OCI-LY1 (cell line): ENCODE data around the gene SAMD14.

Source experiments
- H2AFZ ChIP-seq: fragments of 200-600 bp; sonication (generic), shearing (Covaris generic); 2 replicates; pipeline ENCODE4 v1.6.0; 2014; ENCODE audit warnings: antibody characterized with exemption, mild to moderate bottlenecking, low read length
- H3F3A ChIP-seq: fragments of 200-600 bp; sonication (generic), shearing (Covaris generic); 2 replicates; pipeline ENCODE4 v1.6.0; 2014; ENCODE audit warnings: mild to moderate bottlenecking, antibody characterized with exemption, low read length, moderate library complexity; ENCODE audit not compliant: insufficient read depth
- H3K27ac ChIP-seq: fragments of 200-600 bp; sonication (generic); 2 replicates; pipeline ENCODE4 v1.5.1; 2014; ENCODE audit warnings: low read length, mixed run types, mild to moderate bottlenecking, low read depth; ENCODE audit not compliant: poor library complexity, severe bottlenecking
- H3K27me3 ChIP-seq: fragments of 200-600 bp; sonication (generic); 2 replicates; pipeline ENCODE4 v1.6.0; 2014; ENCODE audit warnings: antibody characterized with exemption, mild to moderate bottlenecking, low read length, moderate library complexity; ENCODE audit not compliant: insufficient read depth
- H3K36me3 ChIP-seq: fragments of 200-600 bp; sonication (generic); 2 replicates; pipeline ENCODE4 v1.6.1; 2014; ENCODE audit warnings: mild to moderate bottlenecking, antibody characterized with exemption, low read length, moderate library complexity, mixed read lengths; ENCODE audit not compliant: insufficient read depth
- H3K4me1 ChIP-seq: fragments of 200-600 bp; sonication (generic); 2 replicates; pipeline ENCODE4 v1.5.1; 2014; ENCODE audit warnings: mild to moderate bottlenecking, low read length, moderate library complexity; ENCODE audit not compliant: insufficient read depth, severe bottlenecking
- H3K4me2 ChIP-seq: fragments of 200-600 bp; sonication (generic), shearing (Covaris generic); 2 replicates; pipeline ENCODE4 v1.6.1; 2014; ENCODE audit warnings: low read length
- H3K4me3 ChIP-seq: fragments of 200-600 bp; sonication (generic); 2 replicates; pipeline ENCODE4 v1.5.1; 2014; ENCODE audit warnings: low read length, low read depth, mild to moderate bottlenecking, mixed read lengths; ENCODE audit not compliant: poor library complexity, severe bottlenecking
- H3K79me2 ChIP-seq: fragments of 200-600 bp; shearing (Covaris generic); 2 replicates; pipeline ENCODE4 v1.6.1; 2016; ENCODE audit warnings: mixed run types, low read length, mixed read lengths; ENCODE audit not compliant: insufficient read depth
- H3K9ac ChIP-seq: fragments of 200-600 bp; sonication (generic), shearing (Covaris generic); 2 replicates; pipeline ENCODE4 v1.6.1; 2014; ENCODE audit warnings: mild to moderate bottlenecking, low read length, mixed read lengths
- H3K9me2 ChIP-seq: fragments of 200-600 bp; sonication (generic), shearing (Covaris generic); 2 replicates; pipeline ENCODE4 v1.6.1; 2014; ENCODE audit warnings: low read depth, mild to moderate bottlenecking, low read length, mixed read lengths
- H3K9me3 ChIP-seq: fragments of 200-600 bp; shearing (Covaris generic); 2 replicates; pipeline ENCODE4 v1.6.1; 2014; ENCODE audit warnings: low read length, mixed read lengths
- H4K20me1 ChIP-seq: fragments of 200-600 bp; sonication (generic), shearing (Covaris generic); 2 replicates; pipeline ENCODE4 v1.6.0; 2016; ENCODE audit warnings: mild to moderate bottlenecking, low read length; ENCODE audit not compliant: insufficient read depth
- CTCF ChIP-seq: fragments of 200-600 bp; sonication (generic), shearing (Covaris generic); IDR thresholded peaks from 2 replicates; pipeline ENCODE4 v1.5.1; 2017; ENCODE audit warnings: mild to moderate bottlenecking, antibody characterized with exemption, low read length, moderate library complexity, mixed read lengths
- EZH2 ChIP-seq: fragments of 200-600 bp; sonication (generic), shearing (Covaris generic); IDR thresholded peaks from 2 replicates; pipeline ENCODE4 v1.8.0; 2017; ENCODE audit warnings: borderline replicate concordance, mixed run types, mild to moderate bottlenecking, antibody characterized with exemption, low read length, moderate library complexity, mixed read lengths

Gene SAMD14

GRCh38 chr17:50109207-50109606 lies 20.8 kb downstream of the SAMD14 start:
- no peak overlapping the region for H3K27ac ChIP-seq
- H3K27me3 ChIP-seq: no peaks in the 10 kb centered on the region
- no peak overlapping the region for H3K4me3 ChIP-seq
- no peaks in the 10 kb centered on the region for H3K9me3 ChIP-seq
- no peak overlapping the region for H3K4me2 ChIP-seq
- H4K20me1 ChIP-seq: no peaks in the 10 kb centered on the region
- H3K79me2 ChIP-seq: no peaks in the 10 kb centered on the region
- TF ChIP-seq EZH2 (no peak), CTCF (no peak)
- no peak overlapping the region for H2AFZ ChIP-seq
- no peak overlapping the region for H3K9ac ChIP-seq
- H3F3A ChIP-seq: no peaks in the 10 kb centered on the region
- H3K4me1 ChIP-seq: no peaks in the 10 kb centered on the region
- no peaks in the 10 kb centered on the region for H3K9me2 ChIP-seq
- no peaks in the 10 kb centered on the region for H3K36me3 ChIP-seq

- no peaks in the 10 kb centered on the region for H3K9me2 ChIP-seq
- no peaks in the 10 kb centered on the region for H3K4me1 ChIP-seq
- H3F3A ChIP-seq: no peaks in the 10 kb centered on the region
- no peaks in the 10 kb centered on the region for H3K27me3 ChIP-seq
- H3K4me2 ChIP-seq: no peak overlapping the region
- H4K20me1 ChIP-seq: no peaks in the 10 kb centered on the region
- no peaks in the 10 kb centered on the region for H3K36me3 ChIP-seq
- H3K79me2 ChIP-seq: no peaks in the 10 kb centered on the region
- TF ChIP-seq EZH2 (no peak), CTCF (no peak)
- H3K9me3 ChIP-seq: no peaks in the 10 kb centered on the region
- no peak overlapping the region for H3K4me3 ChIP-seq
- H3K9ac ChIP-seq: no peak overlapping the region
- H2AFZ ChIP-seq: no peak overlapping the region
- no peak overlapping the region for H3K27ac ChIP-seq
Measured at GRCh38 chr17:50108556-50108955, 21.4 kb downstream of the SAMD14 start.

GRCh38 chr17:50107790-50108414 lies 22.1 kb downstream of the SAMD14 start:
- Histone ChIP-seq H3K27me3 (no peaks in the 10 kb centered on the region), H3K36me3 (no peaks in the 10 kb centered on the region), H2AFZ (no peak overlapping the region), H3K4me3 (no peak overlapping the region), H3K9me3 (no peaks in the 10 kb centered on the region), H3K27ac (no peak overlapping the region), H3K4me1 (no peaks in the 10 kb centered on the region), H3F3A (no peaks in the 10 kb centered on the region), H3K79me2 (no peaks in the 10 kb centered on the region), H3K9me2 (no peaks in the 10 kb centered on the region), H3K9ac (no peak overlapping the region), H3K4me2 (no peak overlapping the region), H4K20me1 (no peaks in the 10 kb centered on the region)
- no peak for TF ChIP-seq CTCF
- no peak for TF ChIP-seq EZH2
